Gastroesophageal sphincter (tissue), 4 donors: Measurements from ENCODE around the gene ANAPC2. TPM values are rescaled to one million over a fixed set of nuclear protein-coding genes. Genes with fewer than 3 reads are reported as not detected.

Source experiments
- ATAC-seq: fragments of 150-250 bp; one replicate; pipeline ENCODE4 v1.9.1; 2016; ENCODE audit warnings: mild to moderate bottlenecking, moderate library complexity
- H3K27ac ChIP-seq, 4 donors: fragments of 200-600 bp; sonication (generic) in 3 of 4; 1 replicate in 3 of 4; 2 replicates in 1 of 4; pipeline ENCODE4 v1.5.1; 2016 to 2019
- H3K27me3 ChIP-seq: fragments of 200-600 bp; sonication (generic); one replicate; pipeline ENCODE4 v1.5.1; 2019
- H3K36me3 ChIP-seq, 2 donors: fragments of 200-600 bp; sonication (generic); one replicate each; pipeline ENCODE4 v1.5.1; 2019; ENCODE audit warnings: control low read depth in 1 of 2
- H3K4me1 ChIP-seq, 3 donors: fragments of 200-600 bp; sonication (generic); 1 replicate in 2 of 3; 2 replicates in 1 of 3; pipeline ENCODE4 v1.5.1; 2016 to 2019; ENCODE audit warnings: control low read depth in 2 of 3
- H3K4me3 ChIP-seq, 2 donors: fragments of 200-600 bp; sonication (generic); one replicate each; pipeline ENCODE4 v1.5.1; 2019; ENCODE audit warnings: mild to moderate bottlenecking in 1 of 2, moderate library complexity in 1 of 2
- H3K9me3 ChIP-seq, 3 donors: fragments of 200-600 bp; sonication (generic); one replicate each; pipeline ENCODE4 v1.5.1; 2017 to 2019; ENCODE audit warnings: control low read depth in 2 of 3
- EP300 ChIP-seq: sonication (generic); formaldehyde crosslinking; IDR thresholded peaks from one replicate; pipeline ENCODE4 v1.6.1; 2017; ENCODE audit warnings: antibody characterized with exemption, mild to moderate bottlenecking
- POLR2A ChIP-seq, 2 donors: fragments of 450-650 bp; IDR thresholded peaks; one replicate each; pipeline ENCODE4 v1.6.1; 2017; ENCODE audit warnings: antibody characterized with exemption in 2 of 2, mild to moderate bottlenecking in 2 of 2, moderate library complexity in 1 of 2
- POLR2AphosphoS5 ChIP-seq: sonication (generic); formaldehyde crosslinking; IDR thresholded peaks from one replicate; pipeline ENCODE4 v1.6.1; 2017; ENCODE audit warnings: antibody characterized with exemption
- WGBS, 2 donors: methylation state at CpG; one replicate each; pipeline ENCODE4 v1.1.5; 2018; ENCODE audit warnings: low coverage in 1 of 2; 5-methylcytosine and 5-hydroxymethylcytosine counted together
- total RNA-seq, 4 donors: library from RNA; depleted of rRNA; stranded (reverse); fragments of >200 nt; gene quantifications; one replicate each; pipeline ENCODE4 v1.1.0, GENCODE V29; 2016
- TF ChIP-seq, protein P1 (sequence below), 4 experiments: fragments of 200-600 bp in 2 of 4; fragments of 450-650 bp in 2 of 4; sonication (generic) in 1 of 4; IDR thresholded peaks; one replicate each; pipeline ENCODE4 v1.5.1; 2017 to 2019; ENCODE audit warnings: antibody characterized with exemption in 4 of 4, mild to moderate bottlenecking in 2 of 4, moderate library complexity in 2 of 4

The ANAPC2 gene
- total RNA-seq, 4 donors from 2014 or later, result 11.9 to 32.1 (median 23.7) TPM

DNA sequence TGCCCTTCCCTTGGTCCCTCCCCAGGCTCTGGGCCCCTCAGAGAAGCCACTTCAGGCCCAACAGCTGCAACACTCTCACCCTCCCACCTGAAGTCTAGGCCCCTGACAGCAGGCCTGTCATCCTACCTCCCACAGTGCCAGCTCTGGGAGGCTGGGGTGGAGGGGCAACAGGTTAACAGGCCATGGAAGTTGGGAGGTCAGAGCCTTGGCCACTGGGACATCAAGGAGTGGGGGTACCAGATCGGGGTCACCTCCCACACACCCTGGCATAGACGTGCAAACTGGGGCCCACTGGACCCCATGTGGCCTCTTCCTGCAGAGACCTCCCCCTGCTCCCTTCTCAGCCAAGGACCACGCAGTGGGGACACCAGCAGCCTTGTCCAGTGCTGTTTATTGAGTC lies 2.9 kb upstream of the ANAPC2 start:
- H3K4me1 ChIP-seq, result peaks cover 6 to 79% (median 30%) of the 10 kb centered on the region in 3 donors
- H3K27ac ChIP-seq, result peak overlapping the region in 3 of 4 donors; percentile 16 to 99 (median 97)
- WGBS, 2 donors, result 70% methylated on average over 3 of the region's 3 CpGs; no CpG with 5 or more reads in 1 of the 2 donors
- H3K4me3 ChIP-seq, result no peak overlapping the region
- no peak for ATAC-seq
- TF ChIP-seq POLR2AphosphoS5 (no peak), EP300 (no peak), POLR2A (IDR thresholded peaks at IDR 0.05) (no peak)
- TF ChIP-seq, protein P1, sequence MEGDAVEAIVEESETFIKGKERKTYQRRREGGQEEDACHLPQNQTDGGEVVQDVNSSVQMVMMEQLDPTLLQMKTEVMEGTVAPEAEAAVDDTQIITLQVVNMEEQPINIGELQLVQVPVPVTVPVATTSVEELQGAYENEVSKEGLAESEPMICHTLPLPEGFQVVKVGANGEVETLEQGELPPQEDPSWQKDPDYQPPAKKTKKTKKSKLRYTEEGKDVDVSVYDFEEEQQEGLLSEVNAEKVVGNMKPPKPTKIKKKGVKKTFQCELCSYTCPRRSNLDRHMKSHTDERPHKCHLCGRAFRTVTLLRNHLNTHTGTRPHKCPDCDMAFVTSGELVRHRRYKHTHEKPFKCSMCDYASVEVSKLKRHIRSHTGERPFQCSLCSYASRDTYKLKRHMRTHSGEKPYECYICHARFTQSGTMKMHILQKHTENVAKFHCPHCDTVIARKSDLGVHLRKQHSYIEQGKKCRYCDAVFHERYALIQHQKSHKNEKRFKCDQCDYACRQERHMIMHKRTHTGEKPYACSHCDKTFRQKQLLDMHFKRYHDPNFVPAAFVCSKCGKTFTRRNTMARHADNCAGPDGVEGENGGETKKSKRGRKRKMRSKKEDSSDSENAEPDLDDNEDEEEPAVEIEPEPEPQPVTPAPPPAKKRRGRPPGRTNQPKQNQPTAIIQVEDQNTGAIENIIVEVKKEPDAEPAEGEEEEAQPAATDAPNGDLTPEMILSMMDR (IDR thresholded peaks at IDR 0.05), result no peak
- H3K36me3 ChIP-seq, result peaks cover 0 to 29% of the 10 kb centered on the region in 2 donors
- H3K27me3 ChIP-seq, result no peaks in the 10 kb centered on the region
- no peaks in the 10 kb centered on the region for H3K9me3 ChIP-seq

DNA sequence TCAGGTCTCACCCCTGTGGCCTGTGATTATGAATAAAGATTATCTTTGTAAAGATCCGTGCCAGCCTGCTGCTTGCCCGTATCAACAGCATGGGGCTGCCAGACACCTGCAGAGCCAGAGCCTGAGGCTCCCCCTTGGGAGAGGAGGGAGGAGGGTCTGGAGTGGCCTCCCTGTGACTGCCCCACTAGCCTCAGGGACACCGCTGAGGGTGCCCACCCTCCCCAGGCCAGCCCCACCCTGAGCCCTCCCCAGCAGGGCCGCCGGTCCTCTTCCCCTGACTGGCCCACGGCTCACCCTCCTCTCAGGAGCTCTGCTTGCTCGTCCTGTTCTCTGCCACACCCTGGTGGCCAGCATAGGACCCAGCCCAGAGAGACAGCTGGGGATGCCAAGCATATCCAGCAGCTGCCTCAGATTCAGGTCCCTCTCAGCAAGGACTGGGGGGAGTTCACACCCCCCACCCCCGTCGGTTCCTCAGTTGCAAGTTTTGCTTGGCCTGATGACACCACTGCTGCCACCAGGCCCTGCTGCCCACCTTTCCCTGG lies 2.0 kb upstream of the ANAPC2 start:
- peak overlapping the region in 3 of 4 donors; percentile 97 to 99 (median 99) for H3K27ac ChIP-seq
- WGBS, 2 donors, result 40 to 92% methylated on average over 1 to 2 of the region's 9 CpGs
- no peak overlapping the region for H3K4me3 ChIP-seq
- peaks cover 0 to 38% of the 10 kb centered on the region in 2 donors for H3K36me3 ChIP-seq
- H3K27me3 ChIP-seq, result no peaks in the 10 kb centered on the region
- H3K4me1 ChIP-seq, result peaks cover 6 to 79% (median 36%) of the 10 kb centered on the region in 3 donors
- ATAC-seq, result no peak
- TF ChIP-seq, protein P1 (IDR thresholded peaks at IDR 0.05), result no peak
- TF ChIP-seq POLR2AphosphoS5 (no peak), POLR2A (IDR thresholded peaks at IDR 0.05) (no peak), EP300 (no peak)
- no peaks in the 10 kb centered on the region for H3K9me3 ChIP-seq

DNA sequence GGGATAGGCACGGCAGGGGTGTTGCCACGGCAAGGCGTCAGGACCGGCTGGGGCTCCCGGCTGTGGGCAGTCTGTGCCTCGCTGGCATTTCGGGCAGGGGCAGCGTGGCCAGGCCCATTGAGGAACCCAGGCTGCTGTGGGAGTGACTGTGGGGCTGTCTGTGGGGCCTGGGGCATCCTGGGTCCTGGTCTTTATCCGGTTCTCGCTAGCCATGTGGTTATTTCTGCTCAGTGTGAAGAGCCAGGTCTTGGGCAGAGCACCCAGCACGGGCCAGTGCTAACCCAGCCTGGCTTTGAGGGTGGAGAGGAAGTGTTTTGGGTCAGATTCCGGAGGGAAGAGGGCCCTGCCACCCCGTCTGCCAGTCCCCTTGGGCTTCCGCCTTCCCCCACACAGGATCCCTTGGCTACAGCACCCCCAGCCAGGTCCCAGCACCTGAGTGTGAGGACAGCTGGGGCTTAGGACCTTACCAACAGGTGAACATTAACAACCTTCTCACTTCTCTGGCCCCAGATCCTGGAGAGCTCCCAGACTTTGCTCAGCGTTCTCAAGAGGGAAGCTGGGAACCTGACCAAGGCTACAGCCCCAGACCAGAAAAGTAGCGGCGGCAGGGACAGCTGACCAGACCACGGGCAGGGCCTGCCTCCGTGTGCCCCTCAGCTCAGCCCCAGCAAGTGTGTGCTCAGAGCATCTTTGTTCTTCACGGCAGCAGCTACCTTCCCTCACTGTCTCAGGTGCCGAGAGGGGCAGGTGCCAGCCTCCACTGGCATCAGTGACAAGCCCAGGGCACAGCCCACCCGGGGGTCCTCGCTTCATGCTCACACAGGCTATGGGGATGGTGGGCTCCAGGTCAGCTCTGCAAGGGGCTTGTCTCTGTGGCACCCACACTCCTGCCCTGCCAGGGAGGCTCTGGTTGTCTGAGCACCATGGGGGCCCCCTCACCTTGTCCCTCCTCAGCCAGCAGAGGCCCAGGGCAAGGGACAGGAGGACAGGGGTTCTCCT lies 1.2 kb upstream of the ANAPC2 start:
- H3K4me1 ChIP-seq, result peaks cover 6 to 79% (median 36%) of the 10 kb centered on the region in 3 donors

DNA sequence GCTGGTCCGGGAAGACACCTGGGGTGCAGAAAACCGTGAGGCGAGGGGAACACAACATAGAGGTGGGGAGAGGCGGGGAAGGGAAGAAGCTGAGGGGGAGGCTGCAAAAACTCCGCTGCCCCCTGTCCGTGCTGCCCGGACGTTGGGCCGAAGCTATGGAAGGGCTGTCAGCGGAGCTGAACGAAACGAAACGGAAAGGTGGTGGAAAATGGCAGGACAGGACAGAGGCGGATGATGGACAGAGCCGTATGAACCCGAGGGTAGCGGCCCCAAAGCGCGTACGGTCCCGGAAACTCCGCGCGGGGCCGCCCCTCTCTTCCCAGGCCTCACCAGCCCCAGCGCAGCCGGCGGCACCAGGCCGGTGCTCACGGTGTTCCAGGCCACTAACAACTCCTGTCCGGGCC lies 272 bp downstream of the ANAPC2 start:
- H3K9me3 ChIP-seq, result no peaks in the 10 kb centered on the region
- TF ChIP-seq POLR2A (IDR thresholded peaks at IDR 0.05) (no peak), EP300 (no peak), POLR2AphosphoS5 (no peak)
- TF ChIP-seq, protein P1 (IDR thresholded peaks at IDR 0.05), result no peak
- H3K27ac ChIP-seq, result peak overlapping the region; percentile 75 to 99 (median 98)
- WGBS, 2 donors, result 0% methylated on average over 5 to 7 of the region's 31 CpGs
- peaks cover 0 to 61% of the 10 kb centered on the region in 2 donors for H3K36me3 ChIP-seq
- H3K27me3 ChIP-seq, result no peaks in the 10 kb centered on the region
- peaks cover 6 to 71% (median 36%) of the 10 kb centered on the region in 3 donors for H3K4me1 ChIP-seq
- peak overlapping the region; percentile 63 to 75 for H3K4me3 ChIP-seq
- no peak for ATAC-seq

More for the DNA sequence above, 1.2 kb upstream of the ANAPC2 start:
- peak overlapping the region; percentile 63 to 75 for H3K4me3 ChIP-seq
- WGBS, 2 donors, result 42% methylated on average over 5 of the region's 23 CpGs; no CpG with 5 or more reads in 1 of the 2 donors
- peaks cover 0 to 46% of the 10 kb centered on the region in 2 donors for H3K36me3 ChIP-seq
- no peak for TF ChIP-seq EP300
- TF ChIP-seq, protein P1 (IDR thresholded peaks at IDR 0.05), result peak in 1 of 4 experiments; percentile 13
- no peaks in the 10 kb centered on the region for H3K9me3 ChIP-seq
- H3K27me3 ChIP-seq, result no peaks in the 10 kb centered on the region
- no peak for ATAC-seq
- peak overlapping the region; percentile 75 to 99 (median 98) for H3K27ac ChIP-seq
